CD4-positive, alpha-beta T cell treated with Interleukin-6 at 100 ng/mL for 8 hours (primary cell): ENCODE data around the gene AP1S3.
A peak's percentile ranks its signal among the peaks of the same experiment; 100 is the strongest.

Source experiments
- DNase-seq: peaks from one replicate; pipeline ENCODE4 v3.0.0-alpha.2; 2020; ENCODE audit warnings: mixed read lengths, low spot score

Gene AP1S3

GRCh38 chr2:223759569-223760430 is 77.6 kb downstream of the AP1S3 start:
- DNase-seq, result no peak

- no peak for DNase-seq
These were observed 79.1 kb downstream of the AP1S3 start for GRCh38 chr2:223758131-223758840.

- no peak for DNase-seq
These were observed 83.4 kb downstream of the AP1S3 start for GRCh38 chr2:223753940-223754339.

GRCh38 chr2:223751012-223751411 is 86.4 kb downstream of the AP1S3 start:
- no peak for DNase-seq

- no peak for DNase-seq
These were observed 89.9 kb downstream of the AP1S3 start for GRCh38 chr2:223747392-223748042.

GRCh38 chr2:223746611-223747010 is 90.8 kb downstream of the AP1S3 start:
- no peak for DNase-seq

- no peak for DNase-seq
These were observed 92.8 kb downstream of the AP1S3 start for GRCh38 chr2:223744580-223744979.

- no peak for DNase-seq
These were observed 96.7 kb downstream of the AP1S3 start for GRCh38 chr2:223740679-223741078.

- no peak for DNase-seq
These were observed 100.2 kb downstream of the AP1S3 start for GRCh38 chr2:223737207-223737606.

- DNase-seq, result no peak
These were observed 100.9 kb downstream of the AP1S3 start for GRCh38 chr2:223736488-223736887.

GRCh38 chr2:223735659-223736244 is 101.6 kb downstream of the AP1S3 start:
- no peak for DNase-seq

GRCh38 chr2:223735035-223735640 is 102.2 kb downstream of the AP1S3 start:
- DNase-seq, result no peak

GRCh38 chr2:223734346-223734745 is 103.0 kb downstream of the AP1S3 start:
- DNase-seq, result no peak

GRCh38 chr2:223732346-223732745 is 105.0 kb downstream of the AP1S3 start:
- no peak for DNase-seq

- no peak for DNase-seq
These were observed 105.9 kb downstream of the AP1S3 start for GRCh38 chr2:223731503-223731902.

- no peak for DNase-seq
These were observed 107.6 kb downstream of the AP1S3 start for GRCh38 chr2:223729781-223730180.

- DNase-seq, result peak; percentile 36
These were observed 109.8 kb downstream of the AP1S3 start for GRCh38 chr2:223727562-223727961.

- DNase-seq, result no peak
These were observed 111.1 kb downstream of the AP1S3 start for GRCh38 chr2:223725986-223726970.

- no peak for DNase-seq
These were observed 111.9 kb downstream of the AP1S3 start for GRCh38 chr2:223725494-223725893.

GRCh38 chr2:223724861-223725260 is 112.5 kb downstream of the AP1S3 start:
- DNase-seq, result no peak

- DNase-seq, result no peak
These were observed 113.4 kb downstream of the AP1S3 start for GRCh38 chr2:223723954-223724411.
